ENCODE measurements around the gene KDM2A.

KDM2A gene

DNA sequence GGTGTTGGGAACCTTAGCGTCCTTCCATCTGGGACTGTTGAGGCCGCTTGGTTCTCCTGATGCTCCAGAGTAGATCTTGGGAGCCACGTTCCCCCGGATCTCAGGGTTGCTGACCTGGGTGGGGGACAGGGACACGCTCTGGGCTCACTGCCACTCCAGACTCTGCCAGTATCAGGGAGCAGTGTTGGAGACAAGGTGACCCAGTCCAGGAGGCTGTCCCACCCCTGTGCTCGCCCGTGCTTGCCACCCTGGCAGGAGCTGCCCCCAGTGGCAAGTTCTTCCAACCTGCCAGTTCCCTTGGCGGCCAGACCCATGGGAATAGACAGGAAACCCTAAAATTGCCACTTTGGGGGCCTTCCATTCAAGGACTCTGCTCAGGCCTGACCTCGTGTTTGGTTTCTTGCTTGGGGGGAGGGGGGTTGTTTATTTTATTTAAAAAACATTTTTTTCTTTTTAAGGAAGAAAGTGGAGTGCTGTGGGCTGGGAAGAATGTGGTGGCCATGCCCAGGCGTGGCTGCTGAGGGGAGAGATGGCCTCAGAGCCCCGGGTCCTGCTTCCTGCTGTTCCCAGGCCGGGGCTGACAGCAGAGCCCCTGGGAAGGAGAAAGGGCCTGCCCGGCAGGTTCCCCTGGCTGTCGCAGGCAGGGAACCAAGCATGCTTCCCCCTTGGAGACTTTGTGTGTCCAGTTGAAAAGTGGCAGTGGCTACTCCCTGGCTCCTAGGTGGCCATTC, 154.4 kb downstream of the KDM2A start:
- H4K20me1 ChIP-seq (ENCODE audit: insufficient read depth, low read length, poor library complexity, severe bottlenecking), result peaks cover 54% of the 10 kb centered on the region
- no peaks in the 10 kb centered on the region for H3K27me3 ChIP-seq (ENCODE audit: insufficient read depth, low read length, poor library complexity, severe bottlenecking)
- peak overlapping the region; percentile 90 for H3K4me3 ChIP-seq (ENCODE audit: low read length, poor library complexity, severe bottlenecking)
- no peak overlapping the region for H2AFZ ChIP-seq (ENCODE audit: low read length)
- peaks cover 80% of the 10 kb centered on the region for H3K4me1 ChIP-seq (ENCODE audit: insufficient read depth, low read length, poor library complexity, severe bottlenecking)
- peak overlapping the region; percentile 94 for H3K9ac ChIP-seq (ENCODE audit: low read depth, low read length, poor library complexity, severe bottlenecking)
- TF ChIP-seq, protein P1, sequence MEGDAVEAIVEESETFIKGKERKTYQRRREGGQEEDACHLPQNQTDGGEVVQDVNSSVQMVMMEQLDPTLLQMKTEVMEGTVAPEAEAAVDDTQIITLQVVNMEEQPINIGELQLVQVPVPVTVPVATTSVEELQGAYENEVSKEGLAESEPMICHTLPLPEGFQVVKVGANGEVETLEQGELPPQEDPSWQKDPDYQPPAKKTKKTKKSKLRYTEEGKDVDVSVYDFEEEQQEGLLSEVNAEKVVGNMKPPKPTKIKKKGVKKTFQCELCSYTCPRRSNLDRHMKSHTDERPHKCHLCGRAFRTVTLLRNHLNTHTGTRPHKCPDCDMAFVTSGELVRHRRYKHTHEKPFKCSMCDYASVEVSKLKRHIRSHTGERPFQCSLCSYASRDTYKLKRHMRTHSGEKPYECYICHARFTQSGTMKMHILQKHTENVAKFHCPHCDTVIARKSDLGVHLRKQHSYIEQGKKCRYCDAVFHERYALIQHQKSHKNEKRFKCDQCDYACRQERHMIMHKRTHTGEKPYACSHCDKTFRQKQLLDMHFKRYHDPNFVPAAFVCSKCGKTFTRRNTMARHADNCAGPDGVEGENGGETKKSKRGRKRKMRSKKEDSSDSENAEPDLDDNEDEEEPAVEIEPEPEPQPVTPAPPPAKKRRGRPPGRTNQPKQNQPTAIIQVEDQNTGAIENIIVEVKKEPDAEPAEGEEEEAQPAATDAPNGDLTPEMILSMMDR (conservative IDR thresholded peaks at IDR 0.05; ENCODE audit: low read length), result 0 out of 2 replicates have a peak, but pooled peaks have one; percentile 18
- no peak for TF ChIP-seq EZH2phosphoT487 (IDR thresholded peaks at IDR 0.05; ENCODE audit: borderline replicate concordance)
- no peaks in the 10 kb centered on the region for H3K9me2 ChIP-seq (replicated peaks; ENCODE audit: low read depth, low read length)
- peak overlapping the region; percentile 97 for H3K4me2 ChIP-seq (ENCODE audit: low read depth, low read length, poor library complexity, severe bottlenecking)
- H3K36me3 ChIP-seq (ENCODE audit: insufficient read depth, low read length), result peaks cover 12% of the 10 kb centered on the region; the same call in 1 of the 2 replicates
- no peaks in the 10 kb centered on the region for H3K9me3 ChIP-seq (ENCODE audit: insufficient read depth, low read depth, low read length)
- peaks cover 19% of the 10 kb centered on the region for H3F3A ChIP-seq (ENCODE audit: low read depth)
- peaks cover 96% of the 10 kb centered on the region for H3K79me2 ChIP-seq (ENCODE audit: insufficient read depth, low read length)

DNA sequence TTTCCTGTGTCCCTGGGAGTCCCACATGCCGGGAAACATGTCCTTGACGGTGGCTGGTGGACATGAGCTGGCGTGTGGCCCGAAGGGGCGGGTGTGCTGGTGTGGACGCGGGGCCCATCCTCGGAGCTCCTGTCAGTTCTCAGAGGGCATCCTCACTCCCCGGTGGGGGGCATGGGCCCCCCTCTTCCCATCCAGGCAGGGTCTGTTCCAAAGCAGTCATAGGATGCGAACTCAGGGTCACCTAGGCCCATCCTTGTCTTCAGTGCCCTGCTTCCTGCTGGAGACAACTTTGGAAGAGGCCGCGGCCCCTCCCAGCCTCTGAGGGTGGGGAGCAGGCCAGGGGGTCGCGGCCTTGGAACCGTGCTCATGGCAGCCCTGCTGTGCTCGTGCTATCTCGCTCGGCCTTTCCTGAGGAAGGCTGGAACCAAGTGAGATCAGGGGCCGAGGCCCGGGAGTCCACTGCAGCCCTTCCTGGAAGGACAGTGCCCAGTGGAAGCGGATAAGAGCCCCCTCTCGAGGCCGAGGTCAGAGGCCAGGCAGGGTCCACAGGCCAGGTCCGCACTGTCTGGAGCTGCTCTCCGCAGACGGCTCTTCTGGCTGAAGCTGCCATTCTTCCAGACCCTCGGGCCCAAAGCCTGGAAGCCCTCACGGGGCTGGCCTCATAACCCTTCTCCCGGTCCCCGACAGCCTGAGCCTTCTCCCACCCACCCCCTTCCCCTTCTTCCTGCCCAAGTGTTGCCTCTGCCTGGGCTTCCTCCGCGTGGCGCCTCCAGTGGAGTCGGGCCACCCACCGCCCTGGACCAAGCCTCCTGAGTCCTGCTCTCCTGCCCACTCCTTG, 155.9 kb downstream of the KDM2A start:
- Histone ChIP-seq H3K9me3 (ENCODE audit: insufficient read depth, low read depth, low read length) (no peaks in the 10 kb centered on the region), H3K4me2 (ENCODE audit: low read depth, low read length, poor library complexity, severe bottlenecking) (peak overlapping the region; percentile 97), H3K9me2 (replicated peaks; ENCODE audit: low read depth, low read length) (no peaks in the 10 kb centered on the region), H3K27me3 (ENCODE audit: insufficient read depth, low read length, poor library complexity, severe bottlenecking) (no peaks in the 10 kb centered on the region), H3K79me2 (ENCODE audit: insufficient read depth, low read length) (peaks cover 96% of the 10 kb centered on the region), H2AFZ (ENCODE audit: low read length) (no peak overlapping the region), H3K4me3 (ENCODE audit: low read length, poor library complexity, severe bottlenecking) (peak overlapping the region; percentile 64), H3K36me3 (ENCODE audit: insufficient read depth, low read length) (peaks cover 28% of the 10 kb centered on the region), H3K9ac (ENCODE audit: low read depth, low read length, poor library complexity, severe bottlenecking) (peak overlapping the region; percentile 99), H3F3A (ENCODE audit: low read depth) (peaks cover 19% of the 10 kb centered on the region), H4K20me1 (ENCODE audit: insufficient read depth, low read length, poor library complexity, severe bottlenecking) (peaks cover 38% of the 10 kb centered on the region), H3K4me1 (ENCODE audit: insufficient read depth, low read length, poor library complexity, severe bottlenecking) (peaks cover 80% of the 10 kb centered on the region)
- TF ChIP-seq, protein P1 (conservative IDR thresholded peaks at IDR 0.05; ENCODE audit: low read length), result no peak
- no peak for TF ChIP-seq EZH2phosphoT487 (IDR thresholded peaks at IDR 0.05; ENCODE audit: borderline replicate concordance)

DNA sequence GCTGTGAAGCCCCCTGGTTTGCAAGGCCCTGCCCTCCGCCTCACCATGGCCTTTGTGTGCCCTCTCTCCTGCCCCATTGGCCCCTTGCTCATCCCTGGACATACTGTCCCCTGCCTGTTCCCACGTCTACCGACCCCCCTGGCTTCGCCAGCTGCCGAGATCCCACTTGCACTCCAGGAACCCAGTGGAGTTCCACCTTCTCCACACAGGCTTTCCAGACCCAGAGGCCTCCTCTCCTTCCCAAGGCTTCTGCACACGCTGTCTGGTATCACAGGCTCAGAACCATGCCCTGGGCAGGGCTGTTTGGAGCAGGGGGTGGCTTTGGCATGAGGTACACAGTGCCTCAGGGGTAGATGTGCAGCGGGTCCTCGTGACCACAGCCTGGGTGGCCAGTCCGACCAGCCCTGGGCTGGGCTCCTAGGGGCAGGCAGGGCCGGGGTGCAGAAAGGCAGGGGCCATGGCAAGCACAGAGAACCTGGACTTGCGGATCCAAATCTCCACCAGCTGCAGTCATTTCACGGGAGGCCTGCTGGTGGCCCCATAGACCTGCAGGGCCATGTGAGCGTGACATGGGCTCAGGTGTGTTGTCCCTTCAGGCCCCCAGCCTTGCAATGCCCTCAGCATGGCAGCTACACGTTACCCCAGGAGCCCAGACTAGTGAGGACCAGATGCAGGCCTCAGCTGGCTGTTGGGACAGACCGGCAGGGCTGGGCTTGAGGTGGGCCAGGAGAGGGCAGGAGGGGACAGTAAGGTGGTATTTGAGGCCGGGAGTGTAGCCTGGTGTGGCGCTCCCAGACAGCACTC, 156.7 kb downstream of the KDM2A start:
- peak overlapping the region; percentile 99 for H3K9ac ChIP-seq (ENCODE audit: low read depth, low read length, poor library complexity, severe bottlenecking)

More for the DNA sequence above, 156.7 kb downstream of the KDM2A start:
- TF ChIP-seq, protein P1 (conservative IDR thresholded peaks at IDR 0.05; ENCODE audit: low read length), result peak; percentile 30
- TF ChIP-seq EZH2phosphoT487 (IDR thresholded peaks at IDR 0.05; ENCODE audit: borderline replicate concordance), result no peak
- Histone ChIP-seq H3K4me1 (ENCODE audit: insufficient read depth, low read length, poor library complexity, severe bottlenecking) (peaks cover 80% of the 10 kb centered on the region), H3K4me2 (ENCODE audit: low read depth, low read length, poor library complexity, severe bottlenecking) (peak overlapping the region; percentile 97), H3K4me3 (ENCODE audit: low read length, poor library complexity, severe bottlenecking) (peak overlapping the region; percentile 64), H3K9me2 (replicated peaks; ENCODE audit: low read depth, low read length) (no peaks in the 10 kb centered on the region), H2AFZ (ENCODE audit: low read length) (no peak overlapping the region), H3K36me3 (ENCODE audit: insufficient read depth, low read length) (peaks cover 36% of the 10 kb centered on the region), H3K27me3 (ENCODE audit: insufficient read depth, low read length, poor library complexity, severe bottlenecking) (no peaks in the 10 kb centered on the region), H3K9me3 (ENCODE audit: insufficient read depth, low read depth, low read length) (no peaks in the 10 kb centered on the region), H3F3A (ENCODE audit: low read depth) (peaks cover 15% of the 10 kb centered on the region), H3K79me2 (ENCODE audit: insufficient read depth, low read length) (peaks cover 96% of the 10 kb centered on the region), H4K20me1 (ENCODE audit: insufficient read depth, low read length, poor library complexity, severe bottlenecking) (peaks cover 32% of the 10 kb centered on the region)
